Loucy (cell line): ENCODE measurements around the gene SULT2B1.

Source experiments
- CTCF ChIP-seq: fragments of 200-600 bp; sonication (generic); conservative IDR thresholded peaks from 2 replicates; pipeline ENCODE4 v1.5.1; 2014; ENCODE audit warnings: mild to moderate bottlenecking, antibody characterized with exemption, low read length
- EZH2phosphoT487 ChIP-seq: fragments of 200-600 bp; IDR thresholded peaks from 2 replicates; pipeline ENCODE4 v1.6.1; 2018; ENCODE audit warnings: antibody characterized with exemption, mild to moderate bottlenecking, moderate library complexity, borderline replicate concordance

- no peak for TF ChIP-seq CTCF
- no peak for TF ChIP-seq EZH2phosphoT487
Observed at GRCh38 chr19:48623556-48624066, 71.6 kb downstream of the SULT2B1 start.
